Panc1 (cell line): ENCODE results near the gene ZNF521.

Experiments
- CTCF ChIP-seq: fragments of 450-650 bp; IDR thresholded peaks from 2 replicates; pipeline ENCODE4 v1.5.1; 2017; ENCODE audit warnings: mild to moderate bottlenecking
- POLR2AphosphoS5 ChIP-seq: IDR thresholded peaks from 2 replicates; pipeline ENCODE4 v1.6.1; 2012; ENCODE audit warnings: mild to moderate bottlenecking, low read depth, low read length, moderate library complexity

- TF ChIP-seq POLR2AphosphoS5: no peak
- no peak for TF ChIP-seq CTCF
These were observed 181.6 kb downstream of the ZNF521 start for GRCh38 chr18:25170402-25170801.
